ENCODE data around the gene GUCA1A.

Gene GUCA1A

GRCh38 chr6:42173101-42173500 lies at the start of gene GUCA1A:
TSS of gene GUCA1A (plus strand) at chr6:42173364. CDS start at chr6:42173614, 250 bp downstream.
- DNase-seq (ENCODE audit: low read depth): no peak

- DNase-seq (ENCODE audit: low read depth): no peak
Observed at GRCh38 chr6:42123379-42124103, 49.6 kb upstream of the GUCA1A start.

- DNase-seq (ENCODE audit: low read depth): no peak
Observed at GRCh38 chr6:42124223-42124836, 48.8 kb upstream of the GUCA1A start.

GRCh38 chr6:42125231-42125630 lies 47.9 kb upstream of the GUCA1A start:
- DNase-seq (ENCODE audit: low read depth): no peak

GRCh38 chr6:42125663-42126062 lies 47.5 kb upstream of the GUCA1A start:
- DNase-seq (ENCODE audit: low read depth): no peak

- no peak for DNase-seq (ENCODE audit: low read depth)
Observed at GRCh38 chr6:42128460-42129359, 44.5 kb upstream of the GUCA1A start.

- DNase-seq (ENCODE audit: low read depth): no peak
Observed at GRCh38 chr6:42129360-42129676, 43.8 kb upstream of the GUCA1A start.

- DNase-seq (ENCODE audit: low read depth): no peak
Observed at GRCh38 chr6:42131531-42131930, 41.6 kb upstream of the GUCA1A start.

GRCh38 chr6:42133926-42134325 lies 39.2 kb upstream of the GUCA1A start:
- DNase-seq (ENCODE audit: low read depth): no peak

GRCh38 chr6:42135161-42135560 lies 38.0 kb upstream of the GUCA1A start:
- DNase-seq (ENCODE audit: low read depth): no peak

- no peak for DNase-seq (ENCODE audit: low read depth)
Observed at GRCh38 chr6:42135722-42136121, 37.4 kb upstream of the GUCA1A start.

- no peak for DNase-seq (ENCODE audit: low read depth)
Observed at GRCh38 chr6:42136508-42137193, 36.5 kb upstream of the GUCA1A start.

GRCh38 chr6:42137194-42137753 lies 35.9 kb upstream of the GUCA1A start:
- DNase-seq (ENCODE audit: low read depth): no peak

GRCh38 chr6:42138190-42138589 lies 35.0 kb upstream of the GUCA1A start:
- DNase-seq (ENCODE audit: low read depth): no peak

- DNase-seq (ENCODE audit: low read depth): no peak
Observed at GRCh38 chr6:42138630-42139619, 34.2 kb upstream of the GUCA1A start.

GRCh38 chr6:42140032-42140431 lies 33.1 kb upstream of the GUCA1A start:
- no peak for DNase-seq (ENCODE audit: low read depth)

- DNase-seq (ENCODE audit: low read depth): no peak
Observed at GRCh38 chr6:42140756-42141602, 32.2 kb upstream of the GUCA1A start.

- DNase-seq (ENCODE audit: low read depth): no peak
Observed at GRCh38 chr6:42141603-42142117, 31.5 kb upstream of the GUCA1A start.

- no peak for DNase-seq (ENCODE audit: low read depth)
Observed at GRCh38 chr6:42142118-42142835, 30.9 kb upstream of the GUCA1A start, which contains the start of gene C6orf132. TSS of gene C6orf132 (minus strand) at chr6:42142620. CDS start at chr6:42142444, 176 bp downstream.

Data from stimulated activated CD8-positive, alpha-beta memory T cell treated with anti-CD3 and anti-CD28 coated beads, Interleukin-12 subunit alpha, Interleukin-12 subunit beta, amount 100 ng/mL, for 1 hour (primary cell).